Peyer's patch (tissue), 4 donors: ENCODE measurements around the gene ASCC3.

ENCODE experiments used
- CTCF ChIP-seq, 6 experiments: fragments of 450-650 bp in 4 of 6; fragments of 200-600 bp in 2 of 6; sonication (generic) in 1 of 6; IDR thresholded peaks; one replicate each; pipeline ENCODE4 v1.5.1; 2017 to 2019; ENCODE audit warnings: antibody characterized with exemption in 6 of 6, mild to moderate bottlenecking in 3 of 6, moderate library complexity in 1 of 6
- POLR2A ChIP-seq, 2 donors: fragments of 450-650 bp; IDR thresholded peaks; one replicate each; pipeline ENCODE4 v1.5.1; 2017; ENCODE audit warnings: antibody characterized with exemption in 2 of 2, mild to moderate bottlenecking in 2 of 2, moderate library complexity in 2 of 2

DNA sequence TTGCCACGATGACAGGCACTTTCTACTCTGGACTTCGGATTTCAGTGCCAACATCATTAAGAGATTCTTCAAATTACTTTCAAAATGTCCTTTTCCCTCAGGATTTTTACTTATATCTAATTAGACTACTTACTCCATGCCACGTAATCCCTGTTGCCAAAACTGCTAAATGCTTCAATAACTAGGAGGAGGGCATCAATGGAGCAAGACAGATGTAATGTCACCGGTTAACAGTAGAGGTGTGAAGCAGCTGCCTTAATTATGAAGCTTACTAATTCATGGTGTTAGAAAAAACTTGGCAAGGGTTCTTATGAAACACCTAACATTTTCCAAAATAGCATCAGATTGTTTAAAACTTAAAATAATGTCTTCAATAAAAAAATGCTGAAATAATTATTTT lies 305.2 kb downstream of the ASCC3 start:
- TF ChIP-seq CTCF (IDR thresholded peaks at IDR 0.05) = no peak
- TF ChIP-seq POLR2A (IDR thresholded peaks at IDR 0.05) = no peak
